ENCODE results near the gene CES2.
"Not testable (repeated sequence)": the region's sequence is repeated elsewhere in the genome, so short reads cannot be mapped to it uniquely, and the experiment has no call there.

The CES2 gene

DNA sequence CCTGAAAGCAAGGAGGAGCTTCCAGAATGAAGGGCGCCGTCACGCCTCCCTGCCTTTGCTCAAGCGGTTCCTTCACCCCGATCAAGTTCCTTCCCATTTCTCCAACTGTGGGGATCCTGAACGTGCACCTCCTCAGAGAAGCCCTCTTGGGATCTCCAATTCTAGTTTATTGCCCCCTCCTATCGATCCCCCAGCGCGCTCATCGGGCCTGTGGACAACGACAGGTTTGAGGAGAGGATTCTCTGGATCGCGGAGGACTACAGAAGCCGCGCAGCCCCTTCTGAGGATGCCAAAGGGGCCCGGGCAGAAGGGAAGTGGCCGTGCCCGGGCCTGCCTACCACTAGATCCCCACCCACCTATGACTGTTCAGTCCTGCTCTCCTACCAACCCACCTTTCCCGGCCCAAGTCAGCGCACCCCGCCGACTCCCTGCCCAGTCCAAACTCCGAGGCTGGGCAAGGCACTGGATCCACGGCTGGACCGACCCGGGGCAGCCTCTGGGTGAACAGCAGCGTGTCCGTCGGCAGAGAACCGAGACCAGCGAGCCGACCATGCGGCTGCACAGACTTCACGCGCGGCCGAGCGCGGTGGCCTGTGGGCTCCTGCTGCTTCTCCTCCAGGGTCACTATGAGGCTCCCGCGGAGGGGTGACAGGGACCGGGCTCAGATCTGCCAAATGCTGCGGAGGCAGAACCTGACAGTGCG, 13.0 kb downstream of the CES2 start:
- Histone ChIP-seq H3K27ac (peak overlapping the region in 2 of 21 experiments; percentile 0 to 26), H3K4me3 (peak overlapping the region; percentile 13 to 49 (median 34))

DNA sequence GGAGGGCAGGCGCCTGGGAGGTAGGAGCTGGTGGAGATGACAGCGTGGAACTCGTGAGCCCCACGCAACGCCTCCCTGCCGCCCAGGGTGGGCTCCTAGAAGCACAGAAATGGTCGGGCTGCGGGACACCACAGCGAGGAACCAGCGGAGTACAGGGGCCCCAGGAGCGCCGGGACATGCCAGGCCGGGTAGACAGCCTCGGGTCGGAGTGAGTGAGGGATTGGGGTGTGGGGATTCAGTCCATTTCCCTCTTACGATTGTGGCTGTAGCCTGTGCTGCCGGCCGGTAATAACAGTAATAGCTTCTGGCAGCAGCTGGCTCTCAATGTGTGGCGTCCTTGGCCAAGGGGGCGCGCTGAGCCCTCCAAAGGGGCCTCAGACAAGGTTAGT, 13.5 kb downstream of the CES2 start:
- Histone ChIP-seq H3K4me3 (peak overlapping the region in 6 of 7 experiments; percentile 13 to 49 (median 32)), H3K27ac (no peak overlapping the region)

DNA sequence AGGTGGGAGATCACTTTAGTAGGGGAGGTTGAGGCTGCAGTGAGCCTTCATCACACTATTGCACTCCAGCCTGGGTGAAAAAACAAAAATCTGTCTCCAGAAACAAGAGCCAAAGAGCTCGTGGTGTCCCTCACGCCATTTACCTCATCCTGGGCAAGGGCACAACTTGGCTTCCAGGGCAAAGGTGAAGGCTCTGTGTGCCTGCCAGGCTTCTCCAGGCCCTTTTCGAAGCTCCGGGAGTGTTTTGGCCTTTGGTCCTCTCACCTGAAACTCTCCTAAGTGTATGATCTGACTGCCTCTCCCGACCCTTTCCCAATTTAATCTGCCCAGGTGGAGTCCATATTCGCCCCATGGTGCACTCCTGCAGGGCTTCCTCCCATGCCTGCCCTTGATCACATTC, 14.2 kb downstream of the CES2 start:
- H3K27ac ChIP-seq: no peak overlapping the region
- H3K4me3 ChIP-seq: no peak overlapping the region

DNA sequence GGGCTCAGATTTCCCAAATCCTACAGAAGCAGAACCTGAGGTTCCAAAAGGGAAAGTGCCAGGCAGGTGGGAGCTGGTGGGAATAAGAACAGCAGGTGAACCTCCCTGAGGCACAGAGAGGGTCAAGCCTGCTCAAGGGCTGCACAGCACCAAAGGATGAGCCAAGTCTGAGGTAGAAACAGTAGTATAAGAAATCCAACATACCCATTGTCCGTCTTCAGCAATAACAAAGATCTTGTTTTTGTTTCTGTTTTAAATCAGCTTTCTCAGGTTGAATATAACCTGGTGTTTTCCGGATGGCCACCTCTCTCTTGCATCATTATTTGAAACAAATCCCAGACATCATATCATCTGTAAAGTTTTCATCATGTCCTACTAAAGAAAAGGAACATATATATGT, 15.1 kb downstream of the CES2 start:
- Histone ChIP-seq H3K4me3 (no peak overlapping the region), H3K27ac (no peak overlapping the region)

DNA sequence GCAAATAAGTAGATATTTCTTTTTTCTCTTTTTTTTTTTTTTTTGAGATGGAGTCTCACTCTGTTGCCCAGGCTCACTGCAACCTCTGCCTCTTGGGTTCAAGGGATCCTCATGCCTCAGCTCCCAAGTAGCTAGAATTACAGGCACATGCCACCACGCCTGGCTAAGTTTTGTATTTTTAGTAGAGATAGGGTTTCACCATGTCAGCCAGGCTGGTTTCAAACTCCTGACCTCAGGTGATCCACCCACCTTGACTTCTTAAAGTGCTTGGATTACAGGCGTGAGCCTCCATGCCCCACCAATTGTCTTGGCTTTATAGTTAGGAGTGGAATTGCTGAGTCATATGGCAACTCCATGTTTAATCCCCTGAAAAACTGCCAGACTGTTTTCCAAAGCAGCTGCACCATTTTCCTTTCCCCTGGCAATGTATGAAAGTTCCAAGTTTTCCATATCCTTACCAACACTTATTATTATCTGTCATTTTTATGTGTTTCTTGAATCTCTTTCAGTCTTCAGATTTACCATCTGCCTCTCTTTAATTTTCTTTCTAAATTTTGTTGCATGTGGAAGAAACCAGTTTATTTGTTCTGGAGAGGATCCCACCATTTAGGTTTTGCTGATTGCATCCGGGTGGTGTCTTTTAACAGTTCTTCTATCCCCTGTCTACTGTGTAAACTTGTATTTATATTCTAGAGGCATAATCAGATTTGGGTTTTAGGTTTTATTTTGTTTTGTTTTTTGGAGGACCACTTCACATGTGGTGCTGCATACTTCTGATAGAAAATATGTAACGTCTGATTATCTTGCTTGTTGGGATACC, 15.9 kb downstream of the CES2 start:
- H3K27ac ChIP-seq: no peak overlapping the region
- no peak overlapping the region for H3K4me3 ChIP-seq

DNA sequence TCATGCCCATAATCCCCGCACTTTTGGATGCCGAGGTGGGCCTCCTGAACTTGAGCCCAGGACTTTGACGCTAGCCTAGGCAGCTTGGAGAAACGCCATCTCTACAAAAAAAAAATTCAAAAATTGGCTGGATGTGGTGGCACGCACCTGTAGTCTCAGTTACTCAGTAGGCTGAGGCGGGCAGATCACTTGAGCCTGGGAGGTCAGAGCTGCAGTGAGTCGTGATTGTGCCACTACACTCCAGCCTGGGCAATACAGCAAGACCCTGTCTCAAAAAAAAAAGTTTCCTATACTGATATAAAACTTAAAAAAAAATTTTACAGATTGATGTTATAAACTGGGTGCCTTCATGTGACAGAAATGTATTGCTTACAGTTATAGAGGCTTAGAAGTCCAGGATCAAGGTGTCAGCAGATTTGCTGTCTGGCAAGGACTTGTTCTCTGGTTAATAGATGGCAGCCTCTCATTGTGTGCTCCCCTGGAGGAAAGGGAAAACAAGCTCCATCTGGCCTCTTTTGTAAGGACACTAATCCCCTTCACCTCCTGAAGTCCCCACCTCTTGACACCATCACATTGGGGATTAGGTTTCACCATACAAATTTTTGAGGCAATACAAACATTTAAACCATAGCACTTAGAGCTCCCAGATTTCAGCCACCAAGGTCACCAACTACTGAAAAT, 17.3 kb downstream of the CES2 start:
- H3K27ac ChIP-seq: no peak overlapping the region
- no peak overlapping the region for H3K4me3 ChIP-seq

DNA sequence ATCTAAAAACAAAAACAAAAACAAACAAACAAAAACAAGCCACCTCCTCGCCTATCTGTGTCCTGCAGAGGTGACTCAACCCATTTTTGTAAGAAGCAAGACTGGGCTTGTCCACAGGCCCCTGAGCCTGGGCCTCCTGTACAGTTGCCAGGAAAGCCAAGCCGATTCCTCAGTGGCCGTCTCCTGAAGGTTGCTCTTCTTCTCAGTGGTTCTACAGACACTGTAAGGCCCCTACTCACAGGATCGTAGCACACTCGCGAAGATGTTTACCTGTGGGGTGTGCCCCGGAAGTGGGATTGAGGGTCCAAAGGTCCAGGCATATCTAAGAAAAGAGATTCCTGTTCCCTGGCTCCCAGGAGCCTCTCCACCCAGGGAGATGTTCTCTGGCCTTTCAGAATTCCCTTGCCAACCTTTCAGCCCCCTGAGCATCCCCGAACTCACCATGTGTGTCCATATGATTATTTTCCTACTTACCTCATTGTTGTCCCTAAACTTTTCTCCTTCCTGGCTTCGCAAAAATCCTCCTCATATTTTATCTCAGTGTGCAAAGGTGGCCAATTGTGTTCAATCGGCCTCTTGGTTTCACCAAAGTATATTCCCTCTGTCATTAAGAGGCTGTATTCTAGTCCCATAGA, 18.3 kb downstream of the CES2 start:
- H3K4me3 ChIP-seq: no peak overlapping the region
- no peak overlapping the region for H3K27ac ChIP-seq

DNA sequence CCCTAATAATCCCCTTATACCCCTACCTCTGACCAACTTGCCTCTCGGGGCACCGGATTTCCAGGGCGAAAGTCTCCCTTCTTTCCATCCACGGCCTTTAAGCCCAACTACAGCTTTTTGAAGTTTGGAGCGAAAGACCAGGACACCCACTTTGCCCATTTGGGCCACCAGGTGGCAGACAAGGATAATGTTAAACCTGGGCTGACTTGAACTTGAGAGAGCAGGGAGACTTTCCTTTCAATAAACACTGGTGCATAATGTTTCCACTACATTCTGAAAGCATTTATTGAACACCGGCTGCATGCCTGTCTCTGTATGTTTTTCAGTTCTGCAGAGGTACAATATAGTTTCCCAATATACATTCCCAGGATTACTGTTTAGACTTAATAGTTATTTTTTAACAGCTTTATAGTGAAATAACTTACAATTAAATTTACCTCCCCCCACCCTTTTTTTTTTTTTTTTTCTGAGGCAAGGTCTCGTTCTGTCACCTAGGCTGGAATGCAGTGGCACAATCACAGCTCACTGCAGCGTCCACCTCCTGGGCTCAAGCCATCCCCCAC, 18.9 kb downstream of the CES2 start:
- Histone ChIP-seq H3K4me3 (no peak overlapping the region), H3K27ac (no peak overlapping the region)

DNA sequence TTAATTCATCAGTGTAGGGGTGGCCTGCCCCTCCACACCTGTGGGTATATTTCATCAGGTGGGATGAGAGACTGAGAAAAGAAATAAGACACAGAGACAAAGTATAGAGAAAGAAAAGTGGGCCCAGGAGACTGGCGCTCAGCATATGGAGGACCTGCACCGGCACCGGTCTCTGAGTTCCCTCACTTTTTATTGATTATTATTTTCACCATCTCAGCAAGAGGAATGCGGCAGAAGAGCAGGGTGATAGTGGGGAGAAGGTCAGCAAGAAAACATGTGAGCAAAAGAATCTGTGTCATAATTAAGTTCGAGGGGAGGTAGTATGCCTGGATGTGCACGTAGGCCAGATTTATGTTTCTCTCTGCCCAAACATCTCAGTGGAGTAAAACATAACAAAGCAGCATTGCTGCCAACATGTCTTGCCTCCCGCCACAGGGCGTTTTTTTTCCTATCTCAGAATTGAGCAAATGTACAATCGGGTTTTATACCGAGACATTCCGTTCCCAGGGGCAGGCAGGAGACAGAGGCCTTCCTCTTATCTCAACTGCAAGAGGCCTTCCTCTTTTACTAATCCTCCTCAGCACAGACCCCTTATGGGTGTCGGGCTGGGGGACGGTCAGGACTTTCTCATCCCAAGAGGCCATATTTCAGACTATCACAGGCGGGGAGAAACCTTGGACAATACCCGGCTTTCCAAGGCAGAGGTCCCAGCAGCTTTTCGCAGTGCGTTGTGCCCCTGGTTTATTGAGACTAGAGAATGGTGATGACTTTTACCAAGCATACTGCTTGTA, 20.2 kb downstream of the CES2 start:
- not testable (repeated sequence) for H3K4me3 ChIP-seq, H3K27ac ChIP-seq

DNA sequence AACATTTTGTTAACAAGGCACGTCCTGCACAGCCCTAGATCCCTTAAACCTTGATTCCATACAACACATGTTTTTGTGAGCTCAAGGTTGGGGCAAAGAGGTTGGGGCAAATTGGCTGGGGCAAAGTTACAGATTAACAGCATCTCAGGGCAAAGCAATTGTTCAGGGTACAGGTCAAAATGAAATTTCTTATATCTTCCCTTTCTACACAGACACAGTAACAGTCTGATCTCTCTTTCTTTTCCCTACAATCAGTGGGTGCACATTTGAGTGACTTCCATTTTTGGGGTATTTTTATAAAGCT, 20.8 kb downstream of the CES2 start:
- H3K27ac ChIP-seq, H3K4me3 ChIP-seq: not testable (repeated sequence)

DNA sequence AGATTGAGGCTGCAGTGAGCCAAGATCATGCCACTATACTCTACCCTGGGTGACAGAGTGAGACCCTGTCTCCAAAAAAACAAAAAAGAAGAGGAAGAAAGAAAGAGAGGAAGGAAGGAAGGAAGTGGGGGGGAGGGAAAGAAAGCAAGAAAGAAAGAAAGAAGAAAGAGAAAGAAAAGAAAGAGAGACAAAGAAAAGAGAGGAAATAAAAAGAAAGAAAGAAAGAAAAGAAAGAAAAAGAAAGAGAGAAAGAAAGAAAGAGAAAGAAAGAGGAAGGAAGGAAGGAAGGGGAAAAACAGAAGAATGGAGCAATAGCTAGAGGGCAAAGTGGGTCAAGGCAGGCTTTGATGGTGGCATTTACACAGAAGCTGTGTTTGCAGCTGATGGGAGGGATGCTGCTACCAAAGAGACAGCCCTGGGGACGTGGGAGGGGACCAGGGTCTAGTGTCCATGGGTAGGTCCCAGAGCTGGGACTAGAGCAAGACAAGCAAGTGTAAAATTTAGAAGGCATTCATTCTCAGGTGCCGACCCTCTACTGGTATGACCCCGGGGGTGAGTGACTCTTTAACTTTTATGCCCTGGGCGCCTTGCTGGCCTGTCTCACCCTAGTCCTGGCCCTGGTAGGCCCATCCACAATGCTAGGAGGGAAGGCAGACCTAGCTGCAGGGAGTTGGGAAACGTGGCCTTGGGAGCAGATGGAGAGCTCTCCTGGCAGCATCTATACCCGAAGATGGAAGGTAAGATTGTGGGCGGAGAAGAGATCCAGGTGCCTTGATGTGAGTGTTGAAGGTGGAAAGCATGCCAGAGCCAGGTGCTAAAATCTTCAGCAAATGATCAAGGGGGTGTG, 23.8 kb downstream of the CES2 start:
- peak overlapping the region in 1 of 21 experiments; percentile 10 for H3K27ac ChIP-seq
- no peak overlapping the region for H3K4me3 ChIP-seq

DNA sequence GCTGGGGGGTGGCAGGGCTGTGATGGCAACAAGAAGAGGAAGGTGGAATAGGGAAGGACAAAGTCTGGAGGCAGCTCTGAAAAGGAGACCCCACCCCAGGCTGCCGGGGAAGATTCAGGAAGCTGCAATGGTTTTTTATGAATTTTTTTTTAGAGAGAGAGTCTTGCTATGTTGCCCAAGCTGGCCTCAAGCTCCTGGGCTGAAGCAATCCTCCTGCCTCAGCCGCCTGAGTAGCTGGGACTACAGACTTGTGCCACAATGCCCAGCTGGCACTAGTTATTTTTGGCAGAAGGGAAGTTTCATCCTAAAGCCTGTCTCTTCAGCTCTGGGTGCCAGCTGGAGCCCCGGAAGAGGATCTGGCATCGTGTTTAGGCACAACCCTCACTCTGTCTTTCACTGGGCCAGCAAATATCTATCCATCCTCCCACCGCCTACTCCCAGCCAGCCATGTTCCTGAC, 24.4 kb downstream of the CES2 start:
- H3K4me3 ChIP-seq: no peak overlapping the region
- peak overlapping the region in 1 of 21 experiments; percentile 13 for H3K27ac ChIP-seq

DNA sequence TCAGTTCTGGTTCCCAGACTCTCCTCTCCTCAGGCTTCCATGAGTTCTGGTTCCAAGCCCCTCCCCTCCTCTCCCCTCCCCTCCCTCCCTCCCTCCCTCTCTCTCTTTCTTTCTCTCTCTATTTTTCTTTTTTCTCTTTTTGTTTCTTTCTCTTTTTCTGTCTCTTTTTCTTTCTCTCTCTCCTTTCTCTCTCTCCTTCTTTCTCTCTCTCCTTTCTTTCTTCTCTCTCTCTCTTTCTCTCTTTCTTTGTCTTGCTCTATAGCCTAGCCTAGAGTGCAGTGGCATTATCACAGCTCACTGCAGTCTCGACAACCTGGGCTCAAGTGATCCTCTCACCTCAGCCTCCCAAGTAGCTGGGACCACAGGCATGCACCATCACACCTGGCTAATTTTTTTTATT, 25.0 kb downstream of the CES2 start:
- H3K4me3 ChIP-seq: no peak overlapping the region
- H3K27ac ChIP-seq: peak overlapping the region in 2 of 21 experiments; percentile 7 to 13

DNA sequence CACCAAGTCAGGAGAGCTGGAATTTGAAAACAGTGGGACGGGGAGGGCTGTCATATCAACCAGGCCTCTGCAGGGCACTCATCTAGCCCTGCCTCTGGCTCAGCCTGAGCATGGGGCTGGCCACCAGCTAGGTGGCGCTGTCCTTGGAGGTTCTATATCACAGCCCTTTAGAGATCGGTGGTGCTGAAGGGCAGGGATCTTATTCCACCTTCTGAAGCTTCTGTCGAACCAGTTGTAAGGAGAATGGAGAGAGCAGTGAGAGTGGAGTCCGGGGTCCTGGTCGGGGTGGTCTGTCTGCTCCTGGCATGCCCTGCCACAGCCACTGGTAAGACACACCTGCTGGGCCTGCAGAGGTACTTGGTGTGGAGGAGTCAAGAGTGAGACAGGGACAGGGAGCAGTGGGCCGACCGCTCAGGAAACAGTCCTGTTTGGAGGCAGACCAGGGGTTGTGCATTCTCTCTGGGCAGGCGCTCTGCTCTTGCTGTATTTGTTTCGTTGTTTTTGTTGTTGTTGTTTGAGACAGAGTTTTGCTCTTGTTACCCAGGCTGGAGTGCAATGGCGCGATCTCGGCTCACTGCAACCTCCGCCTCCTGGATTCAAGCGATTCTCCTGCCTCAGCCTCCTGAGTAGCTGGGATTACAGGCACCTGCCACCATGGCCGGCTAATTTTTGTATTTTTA, 25.9 kb downstream of the CES2 start, which contains the start of gene CES3:
CES3 (plus strand) TSS at position 202 of the 680 bp plus-strand sequence; CDS start at position 244, 42 bp downstream.
- peak within 1 kb of the TSS in 7 of 21 experiments; percentile 13 to 44 (median 31) for H3K27ac ChIP-seq
- no peak within 1 kb of the TSS for H3K4me3 ChIP-seq

DNA sequence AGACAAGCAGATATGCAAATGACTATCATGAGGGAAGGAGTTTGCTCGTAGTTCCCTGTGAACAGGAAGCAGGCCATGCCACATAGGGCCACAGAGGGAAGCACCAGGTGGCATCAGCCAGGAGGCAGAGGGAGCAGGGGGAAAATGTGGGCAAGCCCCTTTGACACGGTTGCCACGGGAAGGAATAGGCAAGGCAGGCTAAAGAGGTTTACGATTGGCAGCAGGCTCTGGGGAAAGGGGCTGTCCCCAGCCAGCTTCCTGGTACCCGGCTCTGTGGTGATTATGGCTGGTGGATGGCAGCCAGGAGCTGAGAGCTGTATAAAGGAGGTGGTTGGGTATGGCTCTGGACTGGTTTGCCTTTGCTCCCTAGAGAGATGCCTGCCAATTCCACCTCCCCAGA, 26.6 kb downstream of the CES2 start:
- Histone ChIP-seq H3K4me3 (no peak overlapping the region), H3K27ac (peak overlapping the region in 5 of 21 experiments; percentile 17 to 44 (median 34))

DNA sequence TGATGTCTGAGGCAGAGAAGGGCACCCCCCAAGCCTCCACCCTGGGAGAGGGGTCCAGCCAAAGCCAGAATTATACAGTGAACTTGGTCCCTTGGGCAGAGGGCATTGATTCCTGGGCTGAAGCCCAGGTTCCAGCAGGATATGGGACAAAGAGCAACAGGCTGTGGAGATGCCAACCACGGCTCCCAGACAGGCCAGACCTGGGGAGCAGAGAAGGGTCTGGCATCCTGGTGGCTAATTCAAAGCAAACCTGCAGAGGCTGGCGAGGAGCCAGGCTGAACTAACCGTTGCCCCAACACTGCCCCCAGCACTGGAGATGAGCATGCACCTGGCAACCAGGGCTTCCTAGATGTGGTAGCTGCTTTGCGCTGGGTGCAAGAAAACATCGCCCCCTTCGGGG, 28.7 kb downstream of the CES2 start:
- Histone ChIP-seq H3K4me3 (no peak overlapping the region), H3K27ac (no peak overlapping the region)

DNA sequence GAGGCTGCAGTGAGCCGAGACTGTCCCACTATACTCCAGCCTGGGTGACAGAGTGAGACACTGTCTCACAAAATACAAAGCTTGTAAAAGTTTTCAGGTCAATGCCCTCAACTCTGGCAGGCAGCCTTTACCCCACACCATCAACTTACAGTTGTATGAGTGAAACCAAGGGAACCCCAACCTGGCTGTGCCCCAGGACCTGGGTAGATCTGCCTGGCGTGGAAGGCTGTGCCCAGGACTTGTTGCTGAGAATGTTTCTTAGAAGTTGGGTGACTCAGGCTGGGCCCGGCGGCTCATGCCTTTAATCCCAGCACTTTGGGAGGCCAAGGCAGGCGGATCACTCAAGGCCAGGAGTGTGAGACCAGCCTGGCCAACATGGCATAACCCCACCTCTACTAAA, 33.5 kb downstream of the CES2 start:
- Histone ChIP-seq H3K4me3 (no peak overlapping the region), H3K27ac (no peak overlapping the region)

All from skin epidermis (tissue), 12 donors.